ENCODE data around the gene SLCO4C1. TPM values are rescaled to one million over a fixed set of nuclear protein-coding genes. Genes with fewer than 3 reads are reported as not detected.
A peak's percentile ranks its signal among the peaks of the same experiment; 100 is the strongest.
"Not testable (repeated sequence)": the region's sequence is repeated elsewhere in the genome, so short reads cannot be mapped to it uniquely, and the experiment has no call there.

Gene SLCO4C1, protein sequence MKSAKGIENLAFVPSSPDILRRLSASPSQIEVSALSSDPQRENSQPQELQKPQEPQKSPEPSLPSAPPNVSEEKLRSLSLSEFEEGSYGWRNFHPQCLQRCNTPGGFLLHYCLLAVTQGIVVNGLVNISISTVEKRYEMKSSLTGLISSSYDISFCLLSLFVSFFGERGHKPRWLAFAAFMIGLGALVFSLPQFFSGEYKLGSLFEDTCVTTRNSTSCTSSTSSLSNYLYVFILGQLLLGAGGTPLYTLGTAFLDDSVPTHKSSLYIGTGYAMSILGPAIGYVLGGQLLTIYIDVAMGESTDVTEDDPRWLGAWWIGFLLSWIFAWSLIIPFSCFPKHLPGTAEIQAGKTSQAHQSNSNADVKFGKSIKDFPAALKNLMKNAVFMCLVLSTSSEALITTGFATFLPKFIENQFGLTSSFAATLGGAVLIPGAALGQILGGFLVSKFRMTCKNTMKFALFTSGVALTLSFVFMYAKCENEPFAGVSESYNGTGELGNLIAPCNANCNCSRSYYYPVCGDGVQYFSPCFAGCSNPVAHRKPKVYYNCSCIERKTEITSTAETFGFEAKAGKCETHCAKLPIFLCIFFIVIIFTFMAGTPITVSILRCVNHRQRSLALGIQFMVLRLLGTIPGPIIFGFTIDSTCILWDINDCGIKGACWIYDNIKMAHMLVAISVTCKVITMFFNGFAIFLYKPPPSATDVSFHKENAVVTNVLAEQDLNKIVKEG
- 1.7 and 2.8 TPM in 2 replicates for total RNA-seq (2014; rRNA removed; shearing (Covaris generic))

GRCh38 chr5:102296178-102296817, at the start of gene SLCO4C1:
SLCO4C1 (minus strand) TSS chr5:102296284; CDS start chr5:102296262, 22 bp downstream.
- peak; percentile 84 for DNase-seq
- no peaks in the 10 kb centered on the region for H3K36me3 ChIP-seq (replicated peaks; ENCODE audit: control insufficient read depth, insufficient read depth, low read length)

DNA sequence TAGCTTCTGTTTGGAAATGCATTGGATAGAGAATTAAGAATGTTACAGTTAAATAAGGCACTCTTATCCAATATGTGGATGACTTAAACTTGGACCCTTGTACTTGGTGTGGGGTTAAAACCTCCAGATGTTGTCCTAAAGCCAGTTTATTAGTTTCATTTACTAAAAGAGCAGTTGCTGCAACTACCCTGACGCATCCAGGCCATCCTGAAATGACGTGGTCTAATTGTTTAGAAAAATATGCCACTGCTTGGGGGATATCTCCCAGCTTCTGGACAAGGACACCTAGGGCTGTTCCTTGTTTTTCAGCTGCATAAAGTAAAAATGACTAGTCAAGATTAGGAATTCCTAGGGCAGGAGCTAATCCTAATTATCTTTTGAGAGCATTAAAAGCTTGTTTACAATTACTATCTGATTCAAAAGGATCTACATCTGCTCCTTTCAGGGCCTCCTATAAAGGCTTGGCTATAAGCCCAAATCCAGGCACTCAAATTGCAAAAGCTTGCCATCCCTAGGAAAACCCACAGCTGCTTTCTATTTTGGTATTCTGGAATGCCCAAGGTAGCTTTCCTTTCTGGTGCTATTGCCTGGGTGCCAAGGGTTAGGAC, 45.7 kb upstream of the SLCO4C1 start:
- Histone ChIP-seq H3K27me3 (ENCODE audit: control insufficient read depth, insufficient read depth, low read length) (no peaks in the 10 kb centered on the region), H3K36me3 (replicated peaks; ENCODE audit: control insufficient read depth, insufficient read depth, low read length) (no peaks in the 10 kb centered on the region), H3K4me3 (ENCODE audit: insufficient read depth, low read depth, low read length) (no peak overlapping the region)
- no peak for DNase-seq

More at GRCh38 chr5:102296178-102296817, at the start of gene SLCO4C1:
- peaks cover 4% of the 10 kb centered on the region for H3K27me3 ChIP-seq (ENCODE audit: control insufficient read depth, insufficient read depth, low read length)
- H3K4me3 ChIP-seq (ENCODE audit: insufficient read depth, low read depth, low read length): peak within 1 kb of the TSS; percentile 58

DNA sequence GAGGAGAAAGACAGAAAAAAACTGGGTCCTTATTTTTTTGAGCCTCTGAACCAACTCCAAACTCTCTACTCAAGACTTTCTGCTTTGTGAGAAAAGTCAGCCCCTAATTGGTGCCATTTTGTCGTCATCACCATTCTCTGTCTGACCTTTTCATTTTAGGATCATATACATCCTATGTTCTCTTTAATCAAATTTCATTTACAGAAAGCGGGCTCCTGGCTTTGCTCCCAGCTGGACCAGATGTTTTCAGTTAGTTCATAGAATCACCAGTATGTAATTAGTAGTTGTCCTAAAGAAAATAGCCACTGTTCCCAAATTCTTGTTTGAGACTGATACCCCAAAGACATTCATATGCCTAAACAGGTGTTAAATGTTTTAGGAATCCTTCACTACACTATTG, 28.6 kb upstream of the SLCO4C1 start:
- no peak for DNase-seq
- Histone ChIP-seq H3K36me3 (replicated peaks; ENCODE audit: control insufficient read depth, insufficient read depth, low read length) (no peaks in the 10 kb centered on the region), H3K4me3 (ENCODE audit: insufficient read depth, low read depth, low read length) (no peak overlapping the region), H3K27me3 (ENCODE audit: control insufficient read depth, insufficient read depth, low read length) (no peaks in the 10 kb centered on the region)

DNA sequence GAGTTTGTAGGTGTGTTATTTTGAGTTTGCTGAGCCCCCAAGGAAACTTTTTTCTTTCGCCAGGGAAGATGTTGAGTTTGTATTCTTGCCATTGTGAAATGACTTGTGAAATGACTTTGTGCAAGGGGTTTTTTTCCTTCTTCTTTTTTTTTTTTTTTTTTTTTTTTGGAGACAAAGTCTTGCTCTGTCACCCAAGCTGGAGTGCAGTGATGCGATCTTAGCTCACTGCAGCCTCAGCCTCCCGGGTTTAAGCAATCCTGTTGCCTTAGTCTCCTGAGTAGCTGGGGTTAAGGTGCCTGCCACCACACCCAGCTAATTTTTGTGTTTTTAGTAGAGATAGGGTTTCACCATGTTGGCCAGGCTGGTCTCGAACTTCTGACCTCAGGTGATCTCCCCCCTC, 22.7 kb upstream of the SLCO4C1 start:
- H3K4me3 ChIP-seq (ENCODE audit: insufficient read depth, low read depth, low read length); H3K27me3 ChIP-seq (ENCODE audit: control insufficient read depth, insufficient read depth, low read length); H3K36me3 ChIP-seq (replicated peaks; ENCODE audit: control insufficient read depth, insufficient read depth, low read length); DNase-seq: not testable (repeated sequence)

GRCh38 chr5:102314328-102314727, 18.2 kb upstream of the SLCO4C1 start:
- Histone ChIP-seq H3K27me3 (ENCODE audit: control insufficient read depth, insufficient read depth, low read length) (no peaks in the 10 kb centered on the region), H3K36me3 (replicated peaks; ENCODE audit: control insufficient read depth, insufficient read depth, low read length) (no peaks in the 10 kb centered on the region), H3K4me3 (ENCODE audit: insufficient read depth, low read depth, low read length) (no peak overlapping the region)
- no peak for DNase-seq

DNA sequence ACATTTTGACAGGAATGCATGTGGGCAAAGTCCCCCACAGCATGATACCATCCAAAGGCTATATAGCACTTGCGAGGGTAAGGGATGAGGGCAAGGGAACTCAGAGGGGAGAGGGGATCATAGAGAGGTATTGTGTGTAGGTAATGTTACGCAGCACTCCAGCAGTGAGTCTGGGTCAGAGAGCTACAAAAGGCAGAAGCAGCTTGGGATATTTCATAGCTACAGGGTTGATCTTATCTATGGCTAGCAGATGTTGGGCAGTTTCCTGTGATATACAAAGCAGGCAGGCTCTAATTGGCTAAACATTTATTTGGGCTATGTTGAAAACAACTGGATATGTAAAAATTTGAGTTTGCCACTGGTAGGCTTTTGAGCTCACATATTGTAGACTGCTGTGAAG, 17.8 kb upstream of the SLCO4C1 start:
- Histone ChIP-seq H3K36me3 (replicated peaks; ENCODE audit: control insufficient read depth, insufficient read depth, low read length) (no peaks in the 10 kb centered on the region), H3K27me3 (ENCODE audit: control insufficient read depth, insufficient read depth, low read length) (no peaks in the 10 kb centered on the region), H3K4me3 (ENCODE audit: insufficient read depth, low read depth, low read length) (no peak overlapping the region)
- DNase-seq: no peak

DNA sequence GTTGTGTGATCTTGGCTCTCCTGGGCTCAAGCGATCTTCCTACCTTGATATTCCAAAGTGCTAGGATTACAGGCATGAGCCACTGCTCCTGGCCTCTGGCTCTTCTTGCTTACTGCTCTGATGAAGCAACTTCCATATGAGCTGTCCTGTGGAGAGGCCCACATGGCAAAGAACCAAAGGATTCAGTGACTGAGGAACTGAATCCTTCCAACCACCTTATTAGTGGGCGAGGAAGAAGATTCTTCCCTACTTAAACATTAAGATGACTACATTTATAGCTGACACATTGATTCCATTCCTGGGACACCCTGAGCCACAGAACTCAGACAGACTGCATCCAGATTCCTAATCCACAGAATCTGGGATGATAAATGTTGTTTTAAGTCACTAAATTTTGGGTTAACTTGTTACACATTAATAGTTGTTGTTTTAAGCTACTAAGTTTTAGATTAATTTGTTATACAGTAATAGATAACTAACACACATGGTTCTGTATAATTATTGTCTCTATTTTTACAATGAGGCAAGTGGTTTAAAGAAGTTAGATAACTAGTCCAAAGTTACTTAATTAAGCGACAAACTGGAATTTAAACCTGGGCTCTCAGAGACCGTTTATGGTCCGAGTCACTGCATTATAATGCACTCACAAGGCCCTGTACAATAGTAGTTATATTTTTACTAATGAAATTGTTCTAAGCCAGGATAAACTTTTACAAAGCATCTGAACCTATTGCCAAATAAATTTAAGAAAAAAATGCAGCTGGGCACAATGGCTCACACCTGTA, 16.7 kb upstream of the SLCO4C1 start:
- Histone ChIP-seq H3K27me3 (ENCODE audit: control insufficient read depth, insufficient read depth, low read length) (no peaks in the 10 kb centered on the region), H3K4me3 (ENCODE audit: insufficient read depth, low read depth, low read length) (no peak overlapping the region)
- DNase-seq: no peak

GRCh38 chr5:102309586-102309985, 13.5 kb upstream of the SLCO4C1 start:
- Histone ChIP-seq H3K27me3 (ENCODE audit: control insufficient read depth, insufficient read depth, low read length) (no peaks in the 10 kb centered on the region), H3K4me3 (ENCODE audit: insufficient read depth, low read depth, low read length) (no peak overlapping the region), H3K36me3 (replicated peaks; ENCODE audit: control insufficient read depth, insufficient read depth, low read length) (no peaks in the 10 kb centered on the region)
- DNase-seq: no peak

More for the DNA sequence above, 16.7 kb upstream of the SLCO4C1 start:
- H3K36me3 ChIP-seq (replicated peaks; ENCODE audit: control insufficient read depth, insufficient read depth, low read length): no peaks in the 10 kb centered on the region

- DNase-seq: no peak
- Histone ChIP-seq H3K36me3 (replicated peaks; ENCODE audit: control insufficient read depth, insufficient read depth, low read length) (no peaks in the 10 kb centered on the region), H3K4me3 (ENCODE audit: insufficient read depth, low read depth, low read length) (no peak overlapping the region), H3K27me3 (ENCODE audit: control insufficient read depth, insufficient read depth, low read length) (no peaks in the 10 kb centered on the region)
Observed at GRCh38 chr5:102307232-102307631, 11.1 kb upstream of the SLCO4C1 start.

- no peaks in the 10 kb centered on the region for H3K36me3 ChIP-seq (replicated peaks; ENCODE audit: control insufficient read depth, insufficient read depth, low read length)
- H3K4me3 ChIP-seq (ENCODE audit: insufficient read depth, low read depth, low read length): no peak overlapping the region
- H3K27me3 ChIP-seq (ENCODE audit: control insufficient read depth, insufficient read depth, low read length): no peaks in the 10 kb centered on the region
- no peak for DNase-seq
Observed at GRCh38 chr5:102306121-102306520, 10.0 kb upstream of the SLCO4C1 start.

DNA sequence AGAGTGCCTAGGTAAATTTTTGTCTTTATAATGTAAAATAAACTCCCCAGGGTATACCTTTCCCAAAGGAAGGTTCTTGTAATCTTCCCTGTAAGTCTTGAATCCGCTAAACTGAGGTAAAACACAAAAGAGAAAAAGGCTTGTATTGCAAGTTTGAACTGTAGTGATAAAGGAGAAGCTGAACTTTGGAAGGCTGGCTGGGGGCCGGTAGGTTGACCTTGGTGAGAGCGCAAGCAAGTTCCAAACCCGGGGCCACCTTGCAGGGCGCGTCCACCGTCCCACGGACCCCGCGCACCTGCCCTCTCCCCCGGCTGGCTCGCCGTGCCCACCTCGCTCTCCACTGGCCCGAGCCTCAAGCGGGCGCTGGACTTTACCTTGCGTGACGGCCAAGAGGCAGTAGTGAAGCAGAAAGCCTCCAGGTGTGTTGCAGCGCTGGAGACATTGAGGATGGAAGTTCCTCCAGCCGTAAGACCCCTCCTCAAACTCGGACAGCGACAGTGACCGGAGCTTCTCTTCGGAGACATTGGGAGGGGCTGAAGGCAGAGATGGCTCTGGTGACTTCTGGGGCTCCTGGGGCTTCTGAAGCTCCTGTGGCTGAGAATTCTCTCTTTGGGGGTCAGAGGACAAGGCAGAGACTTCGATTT, 428 bp downstream of the SLCO4C1 start:
- peak overlapping the region; percentile 58 for H3K4me3 ChIP-seq (ENCODE audit: insufficient read depth, low read depth, low read length)
- DNase-seq: peak; percentile 47
- H3K27me3 ChIP-seq (ENCODE audit: control insufficient read depth, insufficient read depth, low read length): peaks cover 4% of the 10 kb centered on the region
- no peaks in the 10 kb centered on the region for H3K36me3 ChIP-seq (replicated peaks; ENCODE audit: control insufficient read depth, insufficient read depth, low read length)

DNA sequence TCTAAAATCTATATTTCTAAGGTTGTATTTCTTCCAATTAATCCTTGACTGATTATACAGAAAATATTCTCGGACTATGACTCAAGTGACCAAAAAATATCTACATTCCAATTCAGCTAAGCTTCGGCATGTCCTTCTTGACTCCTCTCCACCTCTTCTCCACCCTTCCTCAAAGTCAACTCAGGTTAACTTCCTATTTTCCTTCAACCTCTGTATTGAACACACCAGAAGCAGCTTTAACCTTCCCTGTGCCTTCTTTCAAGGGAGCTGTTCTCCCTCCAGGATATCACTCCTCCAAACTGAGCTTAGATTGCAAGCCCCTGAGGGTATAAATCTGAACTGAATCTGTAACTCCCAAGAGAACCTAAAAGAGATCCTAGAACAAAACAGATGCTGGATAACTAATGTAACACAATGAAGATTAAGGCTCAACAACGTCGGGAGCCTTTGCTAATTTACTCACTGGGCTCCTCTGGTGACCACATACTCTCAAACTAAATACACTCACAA, 1.1 kb downstream of the SLCO4C1 start:
- peak overlapping the region; percentile 58; the same call in 1 of the 2 replicates for H3K4me3 ChIP-seq (ENCODE audit: insufficient read depth, low read depth, low read length)
- peaks cover 4% of the 10 kb centered on the region for H3K27me3 ChIP-seq (ENCODE audit: control insufficient read depth, insufficient read depth, low read length)
- no peak for DNase-seq
- no peaks in the 10 kb centered on the region for H3K36me3 ChIP-seq (replicated peaks; ENCODE audit: control insufficient read depth, insufficient read depth, low read length)

- no peak for DNase-seq
- Histone ChIP-seq H3K36me3 (replicated peaks; ENCODE audit: control insufficient read depth, insufficient read depth, low read length) (no peaks in the 10 kb centered on the region), H3K27me3 (ENCODE audit: control insufficient read depth, insufficient read depth, low read length) (no peaks in the 10 kb centered on the region), H3K4me3 (ENCODE audit: insufficient read depth, low read depth, low read length) (no peak overlapping the region)
Observed at GRCh38 chr5:102290004-102290403, 6.1 kb downstream of the SLCO4C1 start.

Data from H7 (cell line).